Measurements from ENCODE around the gene UPK3A. TPM values are rescaled to one million over a fixed set of nuclear protein-coding genes. Genes with fewer than 3 reads are reported as not detected.
"Not testable (repeated sequence)": the region's sequence is repeated elsewhere in the genome, so short reads cannot be mapped to it uniquely, and the experiment has no call there.

The UPK3A gene
- total RNA-seq, 1 donor from 2014 or later: not detected

GRCh38 chr22:45291061-45291930 is 6.5 kb downstream of the UPK3A start:
- no peak for TF ChIP-seq CTCF (IDR thresholded peaks at IDR 0.05; ENCODE audit: borderline replicate concordance)
- Histone ChIP-seq H3K4me3 (no peak overlapping the region), H3K27me3 (ENCODE audit: low read depth) (peaks cover 11% of the 10 kb centered on the region), H3K4me1 (no peaks in the 10 kb centered on the region), H3K27ac (replicated peaks) (no peak overlapping the region), H3K9me3 (replicated peaks) (no peaks in the 10 kb centered on the region), H3K36me3 (no peaks in the 10 kb centered on the region)
- intact Hi-C loops (cut with micrococcal nuclease): no loop called here
- no peak for DNase-seq

GRCh38 chr22:45291931-45292290 is 7.2 kb downstream of the UPK3A start:
- Histone ChIP-seq H3K4me1 (no peaks in the 10 kb centered on the region), H3K9me3 (replicated peaks) (no peaks in the 10 kb centered on the region), H3K36me3 (no peaks in the 10 kb centered on the region), H3K4me3 (no peak overlapping the region), H3K27me3 (ENCODE audit: low read depth) (peaks cover 11% of the 10 kb centered on the region), H3K27ac (replicated peaks) (no peak overlapping the region)
- intact Hi-C loops (cut with micrococcal nuclease): no loop called here
- no peak for DNase-seq
- TF ChIP-seq CTCF (IDR thresholded peaks at IDR 0.05; ENCODE audit: borderline replicate concordance): no peak

DNA sequence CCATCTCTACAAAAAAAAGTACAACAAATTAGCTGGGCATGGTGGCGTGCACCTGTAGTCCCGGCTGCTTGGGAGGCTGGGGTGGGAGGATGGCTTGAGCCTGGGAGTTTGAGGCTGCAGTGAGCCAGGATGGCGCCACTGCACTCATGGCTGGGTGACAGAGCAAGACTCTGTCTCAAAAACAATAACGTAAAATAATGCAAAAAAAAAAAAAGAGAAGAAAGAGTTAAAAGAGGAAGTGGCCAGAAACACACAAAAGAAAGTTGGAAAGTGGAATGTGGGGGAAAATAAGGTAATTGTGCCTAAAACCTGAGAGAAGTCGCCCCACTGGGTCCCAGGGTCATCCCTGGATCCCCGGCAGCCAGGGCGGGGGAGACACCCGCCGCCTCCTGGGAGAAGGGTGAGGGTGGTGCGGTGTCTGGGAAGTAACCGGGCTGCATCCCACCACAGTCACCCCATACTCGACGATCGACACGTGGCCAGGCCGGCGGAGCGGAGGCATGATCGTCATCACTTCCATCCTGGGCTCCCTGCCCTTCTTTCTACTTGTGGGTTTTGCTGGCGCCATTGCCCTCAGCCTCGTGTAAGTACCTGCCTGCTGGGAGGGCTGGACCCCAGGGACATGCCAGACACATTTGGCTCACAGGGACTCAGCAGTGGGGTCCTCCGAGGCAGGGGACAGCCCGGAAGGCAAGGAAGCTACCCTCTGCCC is 8.1 kb downstream of the UPK3A start:
- intact Hi-C loops (cut with micrococcal nuclease): no loop called here
- H3K27ac ChIP-seq (replicated peaks): no peak overlapping the region
- peaks cover 11% of the 10 kb centered on the region for H3K27me3 ChIP-seq (ENCODE audit: low read depth)
- H3K36me3 ChIP-seq: no peaks in the 10 kb centered on the region
- no peaks in the 10 kb centered on the region for H3K9me3 ChIP-seq (replicated peaks)
- no peak for TF ChIP-seq CTCF (IDR thresholded peaks at IDR 0.05; ENCODE audit: borderline replicate concordance)
- H3K4me1 ChIP-seq: no peaks in the 10 kb centered on the region
- DNase-seq: no peak
- H3K4me3 ChIP-seq: no peak overlapping the region

- H3K9me3 ChIP-seq (replicated peaks): no peaks in the 10 kb centered on the region
- no peaks in the 10 kb centered on the region for H3K36me3 ChIP-seq
- intact Hi-C loops (cut with micrococcal nuclease): no loop called here
- no peak overlapping the region for H3K4me3 ChIP-seq
- H3K4me1 ChIP-seq: no peaks in the 10 kb centered on the region
- no peak for DNase-seq
- H3K27ac ChIP-seq (replicated peaks): no peak overlapping the region
- peaks cover 7% of the 10 kb centered on the region for H3K27me3 ChIP-seq (ENCODE audit: low read depth)
- no peak for TF ChIP-seq CTCF (IDR thresholded peaks at IDR 0.05; ENCODE audit: borderline replicate concordance)
Measured at GRCh38 chr22:45294030-45294429, 9.3 kb downstream of the UPK3A start.

- H3K4me1 ChIP-seq; DNase-seq; H3K27ac ChIP-seq (replicated peaks); H3K36me3 ChIP-seq; H3K27me3 ChIP-seq (ENCODE audit: low read depth); H3K9me3 ChIP-seq (replicated peaks); intact Hi-C loops (cut with micrococcal nuclease); H3K4me3 ChIP-seq: not testable (repeated sequence)
Measured at GRCh38 chr22:45295004-45295403, 10.3 kb downstream of the UPK3A start.

- H3K36me3 ChIP-seq: no peaks in the 10 kb centered on the region
- H3K4me1 ChIP-seq: no peaks in the 10 kb centered on the region
- DNase-seq: no peak
Measured at GRCh38 chr22:45295492-45295891, 10.7 kb downstream of the UPK3A start.

More at GRCh38 chr22:45295492-45295891, 10.7 kb downstream of the UPK3A start:
- Histone ChIP-seq H3K9me3 (replicated peaks) (no peaks in the 10 kb centered on the region), H3K27me3 (ENCODE audit: low read depth) (no peaks in the 10 kb centered on the region), H3K27ac (replicated peaks) (no peak overlapping the region), H3K4me3 (no peak overlapping the region)
- TF ChIP-seq CTCF (IDR thresholded peaks at IDR 0.05; ENCODE audit: borderline replicate concordance): no peak
- intact Hi-C loops (cut with micrococcal nuclease): no loop called here

Measured in left ventricle myocardium inferior (tissue), 1 donor.